Duodenal mucosa (tissue), 2 donors: Measurements from ENCODE around the gene PROM1.
A peak's percentile ranks its signal among the peaks of the same experiment; 100 is the strongest.

ENCODE experiments used
- H3K27ac ChIP-seq: one replicate; pipeline ENCODE4 v1.7.0; 2013; ENCODE audit warnings: low read depth, low read length
- H3K27me3 ChIP-seq, 2 donors: one replicate each; pipeline ENCODE4 v1.7.0; 2013; ENCODE audit warnings: low read length in 2 of 2, control low read depth in 1 of 2; ENCODE audit not compliant: insufficient read depth in 2 of 2, control insufficient read depth in 1 of 2
- H3K36me3 ChIP-seq, 2 donors: one replicate each; pipeline ENCODE4 v1.7.0; 2013; ENCODE audit warnings: low read length in 2 of 2, control low read depth in 1 of 2; ENCODE audit not compliant: insufficient read depth in 2 of 2, control insufficient read depth in 1 of 2
- H3K4me1 ChIP-seq, 2 donors: one replicate each; pipeline ENCODE4 v1.7.0; 2013; ENCODE audit warnings: low read length in 2 of 2, control low read depth in 1 of 2; ENCODE audit not compliant: insufficient read depth in 2 of 2, control insufficient read depth in 1 of 2
- H3K4me3 ChIP-seq, 2 donors: one replicate each; pipeline ENCODE4 v1.7.0; 2013; ENCODE audit warnings: low read length in 2 of 2, low read depth in 1 of 2
- H3K9ac ChIP-seq, 2 donors: one replicate each; pipeline ENCODE4 v1.7.0; 2013; ENCODE audit warnings: low read length in 2 of 2, low read depth in 1 of 2
- H3K9me3 ChIP-seq, 2 donors: one replicate each; pipeline ENCODE4 v1.7.0; 2013; ENCODE audit warnings: low read length in 2 of 2, control low read depth in 1 of 2; ENCODE audit not compliant: control insufficient read depth in 1 of 2

The PROM1 gene

GRCh38 chr4:16088601-16089000 is 4.8 kb upstream of the PROM1 start:
- Histone ChIP-seq H3K27me3 (peaks cover 12 to 15% of the 10 kb centered on the region in 2 donors), H3K9me3 (no peaks in the 10 kb centered on the region), H3K27ac (no peak overlapping the region), H3K4me3 (no peak overlapping the region), H3K4me1 (peaks cover 0 to 3% of the 10 kb centered on the region in 2 donors), H3K36me3 (no peaks in the 10 kb centered on the region), H3K9ac (no peak overlapping the region)

GRCh38 chr4:16085822-16086221 is 2.0 kb upstream of the PROM1 start:
- H3K9me3 ChIP-seq = no peaks in the 10 kb centered on the region

DNA sequence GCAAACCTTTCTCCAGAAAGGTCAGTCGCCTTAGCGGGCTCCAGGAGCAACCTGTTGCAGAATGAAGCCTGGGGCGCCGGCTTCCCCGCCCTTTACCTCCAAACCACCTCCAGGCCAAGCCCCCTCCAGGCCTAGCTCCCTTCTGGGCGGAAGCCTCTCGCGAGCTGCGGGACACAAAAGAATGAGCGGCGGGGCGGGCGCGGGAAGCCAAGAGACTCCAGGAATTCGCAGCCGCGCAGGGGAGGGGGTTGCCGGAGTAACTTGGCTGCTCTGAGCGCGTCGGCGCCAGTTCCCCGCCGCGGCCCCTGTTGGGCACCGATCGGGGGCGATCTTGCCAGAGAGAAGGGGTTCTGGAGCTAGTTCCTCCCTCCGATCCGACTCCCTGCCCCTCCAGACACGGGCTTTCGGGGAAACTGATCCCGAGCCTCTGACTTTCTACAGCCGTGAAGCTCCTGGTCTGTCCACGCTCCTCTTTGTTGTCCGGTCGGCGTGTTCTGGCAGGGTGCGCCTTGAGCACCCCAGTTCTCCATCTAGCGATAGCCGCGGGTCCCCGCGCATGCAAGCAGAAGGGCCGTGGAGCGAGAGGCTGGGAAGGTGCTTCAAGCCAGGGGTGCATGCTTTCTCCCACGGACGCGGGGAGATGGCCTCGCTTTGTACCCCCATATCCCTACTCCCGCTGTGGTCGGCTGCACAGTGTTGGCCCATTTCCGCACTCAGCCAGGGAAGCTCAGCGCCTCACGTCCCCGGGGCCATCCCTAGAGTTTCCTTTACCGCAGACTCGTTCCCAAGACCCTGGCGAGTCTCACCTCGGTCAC is 1.2 kb downstream of the PROM1 start:
- Histone ChIP-seq H3K4me3 (peak overlapping the region; percentile 85), H3K9ac (peak overlapping the region; percentile 73 to 75), H3K4me1 (peaks cover 12 to 15% of the 10 kb centered on the region in 2 donors), H3K27ac (no peak overlapping the region), H3K36me3 (no peaks in the 10 kb centered on the region), H3K9me3 (no peaks in the 10 kb centered on the region), H3K27me3 (peaks cover 25 to 28% of the 10 kb centered on the region in 2 donors)

More at GRCh38 chr4:16085822-16086221, 2.0 kb upstream of the PROM1 start:
- peaks cover 25 to 28% of the 10 kb centered on the region in 2 donors for H3K27me3 ChIP-seq
- no peak overlapping the region for H3K4me3 ChIP-seq
- peaks cover 0 to 12% of the 10 kb centered on the region in 2 donors for H3K4me1 ChIP-seq
- no peak overlapping the region for H3K9ac ChIP-seq
- no peak overlapping the region for H3K27ac ChIP-seq
- H3K36me3 ChIP-seq = no peaks in the 10 kb centered on the region

DNA sequence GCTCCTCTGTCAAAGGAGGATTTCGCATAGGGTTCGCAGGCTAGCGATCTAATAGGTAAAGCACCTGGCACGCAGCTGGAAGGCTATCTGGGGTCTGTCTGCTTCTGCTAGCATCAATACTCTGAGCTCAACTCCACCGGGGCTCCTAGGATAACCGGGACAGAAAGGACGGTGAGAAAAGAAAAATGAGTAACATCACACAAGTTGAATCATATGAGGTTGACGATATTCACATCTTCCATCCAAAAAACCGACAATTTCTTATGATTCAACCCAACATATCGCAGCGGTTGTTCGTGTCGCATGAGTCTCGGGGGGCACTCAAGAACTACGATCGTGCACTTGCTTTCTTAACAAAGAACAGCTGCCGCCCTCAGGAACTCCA is 1.8 kb downstream of the PROM1 start:
- Histone ChIP-seq H3K27ac (no peak overlapping the region), H3K9ac (peak overlapping the region; percentile 73 to 75), H3K27me3 (peaks cover 25 to 28% of the 10 kb centered on the region in 2 donors), H3K9me3 (no peaks in the 10 kb centered on the region), H3K4me3 (peak overlapping the region; percentile 85), H3K4me1 (peaks cover 12 to 15% of the 10 kb centered on the region in 2 donors), H3K36me3 (no peaks in the 10 kb centered on the region)

DNA sequence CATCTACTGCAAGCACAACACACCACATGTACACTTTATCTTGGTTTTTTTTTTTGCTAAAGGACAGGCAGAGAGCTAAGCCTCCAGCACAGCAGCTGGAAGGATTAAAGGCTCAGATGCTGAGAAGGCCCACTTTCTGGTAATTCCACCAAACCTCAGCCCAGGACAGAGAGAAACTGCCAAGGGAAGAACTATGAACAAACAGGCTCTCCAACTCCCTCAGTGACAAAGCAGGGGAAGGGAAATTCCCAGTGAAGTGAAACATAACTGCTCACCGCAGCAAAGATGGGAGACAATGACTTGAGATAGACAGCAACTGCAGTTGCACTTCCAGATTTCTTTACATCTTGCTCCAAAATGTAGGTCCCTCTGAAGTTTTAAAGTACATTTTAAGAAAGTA is 4.8 kb downstream of the PROM1 start:
- Histone ChIP-seq H3K4me3 (no peak overlapping the region), H3K9me3 (no peaks in the 10 kb centered on the region), H3K4me1 (peaks cover 12 to 15% of the 10 kb centered on the region in 2 donors), H3K27ac (no peak overlapping the region), H3K36me3 (no peaks in the 10 kb centered on the region), H3K27me3 (peaks cover 15% of the 10 kb centered on the region in 2 donors), H3K9ac (no peak overlapping the region)

DNA sequence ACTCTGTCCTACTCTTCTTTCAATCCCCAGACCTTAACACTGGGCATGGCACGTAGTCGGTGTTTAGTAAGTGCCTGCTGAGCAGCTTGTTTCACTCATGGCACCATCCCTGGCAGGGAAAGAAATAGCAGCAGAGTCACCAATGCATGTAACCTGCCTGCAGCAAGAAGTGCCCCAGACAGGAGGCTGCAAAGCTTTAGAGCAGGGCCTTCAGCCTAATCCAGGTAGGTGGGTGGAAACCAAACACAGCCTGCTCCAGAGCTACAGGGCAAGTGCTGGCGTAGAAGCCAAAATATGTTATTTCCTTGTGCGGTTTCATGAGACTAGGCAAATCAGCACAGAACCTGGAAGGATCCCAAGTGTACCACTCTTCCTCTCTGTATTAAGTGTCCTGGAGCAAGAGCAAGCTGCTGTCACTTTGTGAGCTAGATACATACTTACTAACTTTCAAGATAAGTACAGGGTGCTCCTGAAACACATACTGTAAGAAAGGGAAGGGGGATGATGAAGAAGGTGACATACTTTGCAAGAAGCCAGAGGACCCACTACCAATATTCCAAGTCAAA is 5.5 kb downstream of the PROM1 start:
- no peak overlapping the region for H3K27ac ChIP-seq
- no peaks in the 10 kb centered on the region for H3K9me3 ChIP-seq
- H3K4me3 ChIP-seq = no peak overlapping the region
- no peaks in the 10 kb centered on the region for H3K36me3 ChIP-seq
- H3K9ac ChIP-seq = no peak overlapping the region
- H3K27me3 ChIP-seq = peaks cover 12 to 15% of the 10 kb centered on the region in 2 donors
- peaks cover 10 to 15% of the 10 kb centered on the region in 2 donors for H3K4me1 ChIP-seq

DNA sequence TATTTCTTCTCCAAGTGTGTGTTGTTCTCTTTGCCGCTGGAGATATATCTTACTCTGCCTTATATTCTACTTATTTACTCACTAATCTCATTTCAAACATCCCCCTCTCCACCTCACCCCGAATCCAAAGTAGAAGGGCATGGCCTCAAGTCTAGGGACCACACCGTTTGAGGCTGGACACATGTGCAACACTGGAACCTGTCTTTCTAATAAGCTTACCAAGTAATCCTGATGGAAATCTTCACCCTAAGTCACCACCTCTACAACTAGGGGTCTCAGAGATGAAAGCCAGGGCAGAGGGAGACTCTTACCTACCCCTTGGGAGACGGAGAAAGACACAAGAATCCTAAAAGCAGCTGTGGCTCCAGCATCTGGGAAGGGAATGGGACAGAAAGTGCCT is 6.0 kb downstream of the PROM1 start:
- Histone ChIP-seq H3K27ac (no peak overlapping the region), H3K4me3 (no peak overlapping the region), H3K9ac (no peak overlapping the region), H3K36me3 (no peaks in the 10 kb centered on the region), H3K9me3 (no peaks in the 10 kb centered on the region), H3K4me1 (peaks cover 8 to 15% of the 10 kb centered on the region in 2 donors), H3K27me3 (peaks cover 10 to 13% of the 10 kb centered on the region in 2 donors)

DNA sequence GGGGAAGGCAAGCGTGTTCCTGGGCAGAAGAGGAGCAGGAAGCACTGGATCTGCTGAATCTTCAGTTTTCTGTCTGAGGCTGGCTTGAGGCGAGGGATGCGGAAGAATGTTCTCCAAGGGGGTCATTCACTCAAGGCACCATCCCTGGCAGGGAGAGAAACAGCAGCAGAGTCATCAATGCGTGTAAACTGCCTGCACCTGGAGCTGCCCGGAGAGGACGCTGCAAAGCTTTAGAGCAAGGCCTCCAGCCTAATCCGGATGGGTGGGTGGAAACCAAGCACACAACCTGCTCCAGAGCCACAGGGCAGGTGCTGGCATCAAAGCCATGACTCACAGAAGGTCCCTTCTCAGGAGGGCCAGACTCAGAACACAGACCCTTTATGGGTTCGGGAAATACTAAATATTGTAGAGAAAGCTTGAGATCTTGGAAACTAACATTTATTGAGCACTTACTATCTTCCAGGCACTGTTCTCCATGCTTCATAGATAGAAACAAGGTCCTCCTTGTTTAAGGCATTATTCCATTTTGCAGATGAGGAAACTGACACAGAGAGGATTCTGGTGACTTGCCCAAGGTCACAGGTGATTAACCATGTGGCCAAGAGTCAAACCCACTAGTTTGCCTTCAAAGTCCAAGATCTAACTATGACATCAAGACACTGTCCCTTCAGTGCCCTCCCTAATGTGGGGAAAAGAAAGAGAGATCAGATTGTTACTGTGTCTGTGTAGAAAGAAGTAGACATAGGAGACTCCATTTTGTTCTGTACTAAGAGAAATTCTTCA is 7.7 kb downstream of the PROM1 start:
- no peak overlapping the region for H3K9ac ChIP-seq
- no peaks in the 10 kb centered on the region for H3K36me3 ChIP-seq
- H3K9me3 ChIP-seq = no peaks in the 10 kb centered on the region
- no peaks in the 10 kb centered on the region for H3K27me3 ChIP-seq
- no peak overlapping the region for H3K27ac ChIP-seq
- peaks cover 0 to 15% of the 10 kb centered on the region in 2 donors for H3K4me1 ChIP-seq
- no peak overlapping the region for H3K4me3 ChIP-seq

- no peak overlapping the region for H3K27ac ChIP-seq
- H3K4me1 ChIP-seq = peaks cover 0 to 15% of the 10 kb centered on the region in 2 donors
- no peaks in the 10 kb centered on the region for H3K9me3 ChIP-seq
- H3K27me3 ChIP-seq = no peaks in the 10 kb centered on the region
- no peak overlapping the region for H3K9ac ChIP-seq
- H3K36me3 ChIP-seq = no peaks in the 10 kb centered on the region
- H3K4me3 ChIP-seq = no peak overlapping the region
Observed at GRCh38 chr4:16075061-16075460, 8.8 kb downstream of the PROM1 start.

DNA sequence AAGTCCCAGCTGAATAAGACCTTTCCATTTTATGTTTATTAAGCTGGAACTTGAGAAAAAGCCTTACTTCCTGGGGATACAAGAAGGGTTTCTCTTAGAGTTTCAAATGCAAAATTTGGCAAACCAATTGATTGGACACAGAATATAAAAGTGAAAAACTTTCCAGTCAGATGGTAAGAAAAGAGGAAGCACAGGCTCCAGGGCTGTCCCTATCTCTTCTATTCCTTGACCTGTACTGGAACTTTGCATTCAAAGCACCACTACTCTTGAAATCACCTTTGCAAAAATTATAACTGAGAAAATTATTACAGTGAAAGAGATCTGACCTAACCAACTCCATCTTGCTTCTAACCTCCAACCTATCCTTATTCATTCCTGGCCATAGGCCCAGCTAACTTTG is 11.7 kb downstream of the PROM1 start:
- Histone ChIP-seq H3K27ac (no peak overlapping the region), H3K27me3 (no peaks in the 10 kb centered on the region), H3K9ac (no peak overlapping the region), H3K4me3 (no peak overlapping the region), H3K4me1 (peaks cover 5 to 8% of the 10 kb centered on the region in 2 donors), H3K36me3 (no peaks in the 10 kb centered on the region), H3K9me3 (no peaks in the 10 kb centered on the region)
